Liver (tissue), 9 donors: Measurements from ENCODE around the gene DEFB124. TPM values are rescaled to one million over a fixed set of nuclear protein-coding genes. Genes with fewer than 3 reads are reported as not detected.
"Not testable (repeated sequence)": the region's sequence is repeated elsewhere in the genome, so short reads cannot be mapped to it uniquely, and the experiment has no call there.

Source experiments
- DNase-seq: peaks from one replicate; pipeline ENCODE4 v3.0.0-alpha.2; 2017; ENCODE audit warnings: low spot score
- H3K27ac ChIP-seq, 2 donors: one replicate each; pipeline ENCODE4 v1.7.0; 2013; ENCODE audit warnings: inconsistent platforms in 2 of 2, low read length in 2 of 2, control low read depth in 1 of 2, low read depth in 1 of 2, mild to moderate bottlenecking in 1 of 2
- H3K27me3 ChIP-seq, 4 donors: one replicate each; pipeline versions ENCODE4 v1.6.1 to v1.7.0; 2013; ENCODE audit warnings: low read length in 3 of 4, inconsistent platforms in 1 of 4, mild to moderate bottlenecking in 1 of 4, moderate library complexity in 1 of 4; ENCODE audit not compliant: control insufficient read depth in 4 of 4, insufficient read depth in 4 of 4
- H3K36me3 ChIP-seq, 4 donors: one replicate each; pipeline versions ENCODE4 v1.6.1 to v1.7.0; 2013; ENCODE audit warnings: low read length in 3 of 4, mild to moderate bottlenecking in 3 of 4, low read depth in 1 of 4, moderate library complexity in 1 of 4; ENCODE audit not compliant: control insufficient read depth in 4 of 4, insufficient read depth in 3 of 4
- H3K4me1 ChIP-seq, 4 donors: one replicate each; pipeline versions ENCODE4 v1.6.1 to v1.7.0; 2013; ENCODE audit warnings: low read length in 3 of 4, mild to moderate bottlenecking in 3 of 4, moderate library complexity in 1 of 4; ENCODE audit not compliant: control insufficient read depth in 4 of 4, insufficient read depth in 4 of 4
- H3K4me3 ChIP-seq, 3 donors: one replicate each; pipeline versions ENCODE4 v1.6.1 to v1.7.0; 2013; ENCODE audit warnings: low read length in 3 of 3, control low read depth in 1 of 3, low read depth in 1 of 3, mild to moderate bottlenecking in 1 of 3
- H3K9ac ChIP-seq, 2 donors: one replicate each; pipeline ENCODE4 v1.7.0; 2013; ENCODE audit warnings: low read length in 2 of 2, mild to moderate bottlenecking in 2 of 2, moderate library complexity in 2 of 2, control low read depth in 1 of 2, low read depth in 1 of 2
- H3K9me3 ChIP-seq, 4 donors: one replicate each; pipeline versions ENCODE4 v1.6.1 to v1.7.0; 2013; ENCODE audit warnings: low read length in 3 of 4; ENCODE audit not compliant: control insufficient read depth in 4 of 4
- ATF3 ChIP-seq: IDR thresholded peaks from 2 replicates; pipeline ENCODE4 v1.6.1; 2016; ENCODE audit warnings: antibody characterized with exemption
- FOXA1 ChIP-seq: IDR thresholded peaks from 2 replicates; pipeline ENCODE4 v1.6.1; 2016; ENCODE audit warnings: antibody characterized with exemption
- FOXA2 ChIP-seq: IDR thresholded peaks from 2 replicates; pipeline ENCODE4 v1.6.1; 2016; ENCODE audit warnings: antibody characterized with exemption
- JUND ChIP-seq, 2 donors: IDR thresholded peaks; 2 replicates each; pipeline ENCODE4 v1.6.1; 2016; ENCODE audit warnings: antibody characterized with exemption in 2 of 2
- NR2F2 ChIP-seq: IDR thresholded peaks from 2 replicates; pipeline ENCODE4 v1.6.1; 2016; ENCODE audit warnings: antibody characterized with exemption
- RAD21 ChIP-seq, 2 donors: IDR thresholded peaks; 2 replicates each; pipeline ENCODE4 v1.6.1; 2016; ENCODE audit warnings: antibody characterized with exemption in 2 of 2, mild to moderate bottlenecking in 2 of 2
- RXRA ChIP-seq, 2 donors: IDR thresholded peaks; 2 replicates each; pipeline ENCODE4 v1.6.1; 2017 to 2018; ENCODE audit warnings: antibody characterized with exemption in 2 of 2, mild to moderate bottlenecking in 1 of 2
- TAF1 ChIP-seq: conservative IDR thresholded peaks from 2 replicates; pipeline ENCODE4 v1.6.1; 2016; ENCODE audit warnings: antibody characterized with exemption, mild to moderate bottlenecking
- WGBS: extraction: QIAGEN DNeasy Blood & Tissue Kit; methylation state at CpG from one replicate; pipeline ENCODE4 v1.1.7; 2013; 5-methylcytosine and 5-hydroxymethylcytosine counted together
- polyA plus RNA-seq, 2 donors: library from polyadenylated mRNA; stranded (reverse) in 1 of 2; unstranded in 1 of 2; fragments of 200-250 nt in 1 of 2; fragments of >200 nt in 1 of 2; fragmentation: Nextera tagmentation in 1 of 2; extraction: Ambion mirVana in 1 of 2; gene quantifications; one replicate each; pipeline versions ENCODE4 v1.2.1 to v1.2.3, GENCODE V29; 2013 to 2015
- total RNA-seq, 2 donors: library from RNA; depleted of rRNA; stranded (reverse); fragments of >200 nt; gene quantifications; one replicate each; pipeline ENCODE4 v1.2.3, GENCODE V29; 2014
- donor health status: healthy.
- donor health status: healthy.
- donor health status: healthy.
- donor health status: healthy.
- donor health status: healthy.

DEFB124 gene
- total RNA-seq (not detected), polyA plus RNA-seq (not detected)

GRCh38 chr20:31474758-31475427 is at the start of gene DEFB124, which contains the start of gene REM1:
TSS of gene DEFB124 (minus strand) at chr20:31475127. CDS start at chr20:31473013, 2,114 bp downstream.
TSS of gene REM1 (plus strand) at chr20:31475288. CDS start at chr20:31476446, 1,158 bp downstream.
- Histone ChIP-seq H3K27ac (peak within 1 kb of the TSS in 1 of 2 donors; percentile 12), H3K4me3 (peak within 1 kb of the TSS in 1 of 3 donors; percentile 38), H3K9me3 (no peaks in the 10 kb centered on the region), H3K9ac (no peak within 1 kb of the TSS), H3K36me3 (no peaks in the 10 kb centered on the region), H3K4me1 (peaks cover 0 to 8% (median under 1%) of the 10 kb centered on the region in 4 donors), H3K27me3 (peaks cover 3 to 12% (median 8%) of the 10 kb centered on the region in 4 donors)
- 8% methylated on average over 33 of the region's 33 CpGs for WGBS
- DNase-seq, result no peak
- no peak for TF ChIP-seq FOXA1
- peak; percentile 14 for TF ChIP-seq NR2F2

- H3K4me3 ChIP-seq, result no peak overlapping the region
- WGBS, result 88% methylated on average over 8 of the region's 8 CpGs
- H3K27ac ChIP-seq, result no peak overlapping the region
- H3K9ac ChIP-seq, result no peak overlapping the region
- TF ChIP-seq FOXA2, result no peak
- TF ChIP-seq ATF3, result no peak
- H3K4me1 ChIP-seq, result peaks cover 0 to 4% (median 0%) of the 10 kb centered on the region in 4 donors
- no peaks in the 10 kb centered on the region for H3K27me3 ChIP-seq
- no peak for DNase-seq
- H3K36me3 ChIP-seq, result peaks cover 7 to 34% (median 20%) of the 10 kb centered on the region in 4 donors
- H3K9me3 ChIP-seq, result no peaks in the 10 kb centered on the region
Observed at GRCh38 chr20:31523361-31524283, 48.7 kb upstream of the DEFB124 start.

- no peak overlapping the region for H3K9ac ChIP-seq
- TF ChIP-seq TAF1, result no peak
- TF ChIP-seq RXRA (IDR thresholded peaks at IDR 0.05), result no peak
- TF ChIP-seq RAD21 (IDR thresholded peaks at IDR 0.05), result no peak
- no peak for TF ChIP-seq JUND (IDR thresholded peaks at IDR 0.05)
- H3K27me3 ChIP-seq, result no peaks in the 10 kb centered on the region
- DNase-seq, result no peak
- H3K9me3 ChIP-seq, result no peaks in the 10 kb centered on the region
- no peak overlapping the region for H3K4me3 ChIP-seq
- no peak overlapping the region for H3K27ac ChIP-seq
- peaks cover 0 to 4% (median 0%) of the 10 kb centered on the region in 4 donors for H3K4me1 ChIP-seq
- H3K36me3 ChIP-seq, result peaks cover 7 to 25% (median 14%) of the 10 kb centered on the region in 4 donors
- 93% methylated on average over 6 of the region's 6 CpGs for WGBS
Observed at GRCh38 chr20:31522731-31523130, 47.8 kb upstream of the DEFB124 start.

GRCh38 chr20:31521267-31521666 is 46.3 kb upstream of the DEFB124 start:
- H3K4me3 ChIP-seq, DNase-seq, H3K9ac ChIP-seq, H3K27ac ChIP-seq, H3K9me3 ChIP-seq, H3K27me3 ChIP-seq: not testable (repeated sequence)
- H3K36me3 ChIP-seq, result peaks cover 5 to 12% (median 5%) of the 10 kb centered on the region in 4 donors
- peaks cover 0 to 15% (median 12%) of the 10 kb centered on the region in 4 donors for H3K4me1 ChIP-seq
- 87% methylated on average over 7 of the region's 7 CpGs for WGBS
